ENCODE data around the gene ASB2.

- TF ChIP-seq POLR2A (IDR thresholded peaks at IDR 0.05) (no peak), POLR2AphosphoS5 (IDR thresholded peaks at IDR 0.05) (no peak), EP300 (IDR thresholded peaks at IDR 0.05) (no peak)
- TF ChIP-seq, protein P1, sequence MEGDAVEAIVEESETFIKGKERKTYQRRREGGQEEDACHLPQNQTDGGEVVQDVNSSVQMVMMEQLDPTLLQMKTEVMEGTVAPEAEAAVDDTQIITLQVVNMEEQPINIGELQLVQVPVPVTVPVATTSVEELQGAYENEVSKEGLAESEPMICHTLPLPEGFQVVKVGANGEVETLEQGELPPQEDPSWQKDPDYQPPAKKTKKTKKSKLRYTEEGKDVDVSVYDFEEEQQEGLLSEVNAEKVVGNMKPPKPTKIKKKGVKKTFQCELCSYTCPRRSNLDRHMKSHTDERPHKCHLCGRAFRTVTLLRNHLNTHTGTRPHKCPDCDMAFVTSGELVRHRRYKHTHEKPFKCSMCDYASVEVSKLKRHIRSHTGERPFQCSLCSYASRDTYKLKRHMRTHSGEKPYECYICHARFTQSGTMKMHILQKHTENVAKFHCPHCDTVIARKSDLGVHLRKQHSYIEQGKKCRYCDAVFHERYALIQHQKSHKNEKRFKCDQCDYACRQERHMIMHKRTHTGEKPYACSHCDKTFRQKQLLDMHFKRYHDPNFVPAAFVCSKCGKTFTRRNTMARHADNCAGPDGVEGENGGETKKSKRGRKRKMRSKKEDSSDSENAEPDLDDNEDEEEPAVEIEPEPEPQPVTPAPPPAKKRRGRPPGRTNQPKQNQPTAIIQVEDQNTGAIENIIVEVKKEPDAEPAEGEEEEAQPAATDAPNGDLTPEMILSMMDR (IDR thresholded peaks at IDR 0.05) = no peak
Measured at GRCh38 chr14:93958567-93959238, 17.7 kb downstream of the ASB2 start.

All from suprapubic skin (tissue), 4 donors.